ENCODE results near the gene RAB5IF. TPM values are rescaled to one million over a fixed set of nuclear protein-coding genes. Genes with fewer than 3 reads are reported as not detected.

RAB5IF gene
- total and polyA plus RNA-seq, 2 of the 13 experiments (the other 11 are each of a cell fraction or from before 2014, with no cell fraction given), result 261 to 305 TPM

- no peak for TF ChIP-seq ZBTB44 (CRISPR knock-in tag; IDR thresholded peaks at IDR 0.05)
- TF ChIP-seq ZNF468 (CRISPR knock-in tag; IDR thresholded peaks at IDR 0.05), result peak; percentile 77; the same call in 1 of the 2 replicates
- TF ChIP-seq PITX1 (CRISPR knock-in tag; IDR thresholded peaks at IDR 0.05), result peak; percentile 74; the same call in 1 of the 2 replicates
- TF ChIP-seq HOXD1 (CRISPR knock-in tag; IDR thresholded peaks at IDR 0.05), result peak; percentile 71
- no peak; the same call in 1 of the 2 replicates for TF ChIP-seq ZNF775 (CRISPR knock-in tag; IDR thresholded peaks at IDR 0.05; ENCODE audit: borderline replicate concordance)
- TF ChIP-seq MNT (IDR thresholded peaks at IDR 0.05), result peak; percentile 33; the same call in 1 of the 2 replicates
- TF ChIP-seq MBD4 (IDR thresholded peaks at IDR 0.05; ENCODE audit: borderline replicate concordance, low read length), result no peak
- TF ChIP-seq ARHGAP35 (CRISPR knock-in tag; IDR thresholded peaks at IDR 0.05; ENCODE audit: borderline replicate concordance), result 0 out of 2 replicates have a peak, but pooled peaks have one; percentile 56
- TF ChIP-seq DR1 (CRISPR knock-in tag; IDR thresholded peaks at IDR 0.05), result no peak; the same call in 1 of the 2 replicates
- peak; percentile 97; the same call in 1 of the 2 replicates for TF ChIP-seq TRAFD1 (CRISPR knock-in tag; IDR thresholded peaks at IDR 0.05; ENCODE audit: borderline replicate concordance)
- no peak for TF ChIP-seq POLR2AphosphoS2 (IDR thresholded peaks at IDR 0.05; ENCODE audit: low read depth, low read length)
- TF ChIP-seq FOXM1 (CRISPR knock-in tag; IDR thresholded peaks at IDR 0.05), result no peak
- TF ChIP-seq HDAC2 (CRISPR knock-in tag; IDR thresholded peaks at IDR 0.05), result peak; percentile 56; the same call in 1 of the 2 replicates
- TF ChIP-seq RBFOX2 (IDR thresholded peaks at IDR 0.05; ENCODE audit: low read depth, low read length), result peak; percentile 91
- peak; percentile 80 for TF ChIP-seq ESRRA (CRISPR knock-in tag; IDR thresholded peaks at IDR 0.05; ENCODE audit: low read depth)
- TF ChIP-seq TP53 (CRISPR knock-in tag; conservative IDR thresholded peaks at IDR 0.05), result peak; percentile 93; the same call in 1 of the 2 replicates
- no peak for TF ChIP-seq DMTF1 (CRISPR knock-in tag; IDR thresholded peaks at IDR 0.05)
- TF ChIP-seq KLF9 (CRISPR knock-in tag; IDR thresholded peaks at IDR 0.05; ENCODE audit: low read depth), result peak; percentile 45; the same call in 1 of the 2 replicates
- TF ChIP-seq ZNF878 (CRISPR knock-in tag; IDR thresholded peaks at IDR 0.05), result peak; percentile 72; the same call in 1 of the 2 replicates
- TF ChIP-seq SOX6 (IDR thresholded peaks at IDR 0.05), result no peak
- TF ChIP-seq SOX6 (CRISPR knock-in tag; IDR thresholded peaks at IDR 0.05), result peak; percentile 73
- TF ChIP-seq ZNF780A (CRISPR knock-in tag; IDR thresholded peaks at IDR 0.05), result no peak
- peak; percentile 28; the same call in 1 of the 2 replicates for TF ChIP-seq NKX3-1 (CRISPR knock-in tag; IDR thresholded peaks at IDR 0.05)
- peak; percentile 69; the same call in 1 of the 2 replicates for TF ChIP-seq MTA1 (CRISPR knock-in tag; IDR thresholded peaks at IDR 0.05; ENCODE audit: borderline replicate concordance)
Measured at GRCh38 chr20:36573103-36573797, 32.3 kb upstream of the RAB5IF start, which contains the start of gene TGIF2 (continued).

Data from HepG2 (cell line).